Stimulated activated CD8-positive, alpha-beta memory T cell treated with anti-CD3 and anti-CD28 coated beads, Interleukin-4, amount 100 ng/mL, for 48 hours (primary cell): ENCODE results near the gene ZDHHC19.
"Not testable (repeated sequence)": the region's sequence is repeated elsewhere in the genome, so short reads cannot be mapped to it uniquely, and the experiment has no call there.

Experiments
- DNase-seq: peaks from one replicate; pipeline ENCODE4 v3.0.0-alpha.2; 2020

Gene ZDHHC19, protein sequence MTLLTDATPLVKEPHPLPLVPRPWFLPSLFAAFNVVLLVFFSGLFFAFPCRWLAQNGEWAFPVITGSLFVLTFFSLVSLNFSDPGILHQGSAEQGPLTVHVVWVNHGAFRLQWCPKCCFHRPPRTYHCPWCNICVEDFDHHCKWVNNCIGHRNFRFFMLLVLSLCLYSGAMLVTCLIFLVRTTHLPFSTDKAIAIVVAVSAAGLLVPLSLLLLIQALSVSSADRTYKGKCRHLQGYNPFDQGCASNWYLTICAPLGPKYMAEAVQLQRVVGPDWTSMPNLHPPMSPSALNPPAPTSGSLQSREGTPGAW

GRCh38 chr3:196210673-196211556 is at the start of gene ZDHHC19:
Gene ZDHHC19 (minus strand): TSS chr3:196211400. CDS start chr3:196211315, 85 bp downstream.
- DNase-seq = no peak

- DNase-seq = no peak
Observed at GRCh38 chr3:196260784-196261183, 49.6 kb upstream of the ZDHHC19 start.

DNA sequence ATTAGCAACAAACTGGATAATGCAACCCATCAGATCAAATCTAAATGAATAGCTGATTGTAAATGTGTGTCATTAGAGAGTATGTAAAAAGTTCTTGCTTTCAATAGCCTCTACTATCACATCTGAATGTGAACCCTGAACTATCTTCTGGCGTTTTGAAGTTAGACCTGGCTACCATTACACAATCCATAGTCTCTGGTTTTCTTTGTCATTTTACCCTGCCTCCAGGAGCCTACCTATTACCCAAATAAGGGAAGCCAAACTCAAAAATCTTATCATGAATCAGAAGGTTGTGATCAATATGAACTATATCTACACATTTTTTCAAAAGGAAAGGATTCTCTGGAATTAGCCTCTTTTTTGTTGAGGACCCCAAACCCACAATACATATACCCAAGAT is 44.6 kb upstream of the ZDHHC19 start:
- no peak for DNase-seq

DNA sequence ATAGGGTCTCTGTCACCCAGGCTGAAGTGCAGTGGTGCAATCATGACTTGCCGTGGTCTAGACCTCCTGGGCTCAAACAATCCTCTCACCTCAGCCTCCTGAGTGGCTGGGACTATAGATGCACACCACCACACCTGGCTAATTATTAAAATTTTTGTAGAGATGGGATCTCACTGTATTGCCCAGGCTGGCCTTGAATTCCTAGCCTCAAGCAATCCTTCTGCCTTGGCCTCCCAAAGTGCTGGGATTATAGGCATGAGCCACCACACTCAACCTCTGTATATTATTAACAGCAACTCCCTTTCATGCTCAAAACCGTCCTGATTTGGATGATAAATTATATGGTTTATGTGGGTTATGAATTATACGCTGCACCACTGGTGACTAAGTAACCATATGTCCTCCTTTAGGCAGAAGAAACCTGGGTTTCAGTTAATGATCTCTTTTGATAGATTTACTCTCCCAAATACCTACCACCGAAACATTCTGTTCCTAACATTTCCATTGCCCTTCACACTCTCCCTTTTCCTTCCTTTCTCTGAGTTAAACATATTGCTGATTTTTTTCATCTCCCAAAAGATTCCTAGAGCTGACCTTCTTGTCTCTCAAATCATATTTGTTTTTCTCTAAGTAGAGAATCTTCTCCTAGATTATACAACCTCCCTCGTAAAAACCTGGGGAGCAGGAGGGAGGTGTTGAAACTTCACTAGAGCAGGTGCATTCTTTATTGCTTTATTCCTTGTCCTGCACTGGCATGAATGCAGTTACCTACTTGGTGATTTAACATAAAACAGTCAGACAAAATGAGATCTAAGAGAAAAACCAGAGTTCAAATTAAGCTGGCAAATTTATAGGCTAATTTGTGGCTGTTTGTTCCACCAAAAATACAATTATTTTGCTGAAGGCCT is 43.4 kb upstream of the ZDHHC19 start:
- no peak for DNase-seq

DNA sequence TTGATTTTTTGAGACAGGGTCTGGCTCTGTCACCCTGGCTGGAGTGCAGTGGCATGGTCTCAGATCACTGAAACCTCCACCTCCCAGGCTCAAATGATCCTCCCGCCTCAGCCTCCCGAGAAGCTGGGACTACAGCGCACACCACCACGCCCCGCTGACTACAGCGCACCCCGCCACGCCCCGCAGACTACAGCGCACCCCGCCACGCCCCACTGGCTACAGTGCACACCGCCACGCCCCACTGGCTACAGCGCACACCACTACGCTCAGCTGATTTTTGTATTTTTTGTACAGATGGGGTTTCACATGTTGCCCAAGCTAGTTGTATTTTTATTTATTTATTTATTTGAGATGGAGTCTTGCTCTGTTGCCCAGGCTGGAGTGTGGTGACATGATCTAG is 40.7 kb upstream of the ZDHHC19 start:
- DNase-seq = no peak

DNA sequence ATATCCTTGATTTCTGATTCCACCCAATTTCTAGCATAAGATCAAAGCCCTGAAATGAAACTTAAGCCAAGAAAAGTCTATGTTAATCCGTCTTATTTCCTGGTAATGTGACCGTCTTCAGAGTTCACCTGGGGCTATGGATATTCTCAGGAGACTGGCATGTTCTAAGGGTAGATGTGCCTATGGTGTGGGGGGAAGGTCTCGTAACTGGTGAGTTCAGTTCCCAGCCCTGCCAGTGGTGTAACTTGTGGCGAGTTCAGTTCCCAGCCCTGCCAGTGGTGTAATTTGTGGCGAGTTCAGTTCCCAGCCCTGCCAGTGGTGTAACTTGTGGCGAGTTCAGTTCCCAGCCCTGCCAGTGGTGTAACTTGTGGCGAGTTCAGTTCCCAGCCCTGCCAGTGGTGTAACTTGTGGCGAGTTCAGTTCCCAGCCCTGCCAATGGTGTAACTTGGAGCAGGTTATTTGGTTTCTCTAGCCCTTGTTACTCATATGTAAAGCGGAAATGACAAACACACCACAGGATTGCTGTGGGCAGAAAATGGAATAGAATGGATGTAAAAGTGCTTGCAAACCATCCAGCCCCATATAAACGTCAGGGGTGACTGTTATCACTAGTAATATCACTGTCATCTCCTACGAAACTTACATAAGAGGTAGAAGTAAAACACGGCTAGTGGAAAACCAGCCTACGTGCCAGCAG is 35.6 kb upstream of the ZDHHC19 start:
- no peak for DNase-seq

DNA sequence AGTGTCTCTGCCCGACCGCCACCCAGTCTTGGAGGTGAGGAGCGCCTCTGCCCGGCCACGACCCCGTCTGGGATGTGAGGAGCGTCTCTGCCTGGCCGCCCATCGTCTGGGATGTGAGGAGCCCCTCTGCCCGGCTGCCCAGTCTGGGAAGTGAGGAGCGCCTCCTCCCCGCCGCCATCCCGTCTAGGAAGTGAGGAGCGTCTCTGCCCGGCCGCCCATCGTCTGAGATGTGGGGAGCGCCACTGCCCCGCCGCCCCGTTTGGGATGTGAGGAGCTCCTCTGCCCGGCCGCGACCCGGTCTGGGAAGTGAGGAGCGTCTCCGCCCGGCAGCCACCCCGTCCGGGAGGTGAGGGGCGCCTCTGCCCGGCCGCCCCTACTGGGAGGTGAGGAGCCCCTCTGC is 33.0 kb upstream of the ZDHHC19 start:
- DNase-seq = not testable (repeated sequence)

- DNase-seq = no peak
Observed at GRCh38 chr3:196241704-196242103, 30.5 kb upstream of the ZDHHC19 start.

DNA sequence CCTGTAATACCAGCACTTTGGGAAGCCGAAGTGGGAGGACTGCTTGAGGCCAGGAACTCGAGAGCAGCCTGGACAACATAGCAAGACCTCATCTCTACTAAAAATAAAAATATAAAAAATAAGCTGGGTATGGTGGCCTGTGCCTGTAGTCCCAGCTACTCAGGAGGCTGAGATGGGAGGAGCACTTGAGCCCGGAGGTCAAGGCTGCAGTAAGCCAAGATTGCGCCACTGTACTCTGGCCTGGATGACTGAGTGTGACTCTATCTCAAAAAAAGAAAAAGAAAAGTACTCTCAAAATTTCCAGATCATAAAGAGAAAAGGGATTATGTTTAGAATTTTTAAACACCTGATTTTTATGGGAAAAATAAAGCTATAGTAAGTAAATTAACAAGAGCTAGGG is 29.2 kb upstream of the ZDHHC19 start:
- no peak for DNase-seq

- no peak for DNase-seq
Observed at GRCh38 chr3:196238612-196239560, 27.7 kb upstream of the ZDHHC19 start.

DNA sequence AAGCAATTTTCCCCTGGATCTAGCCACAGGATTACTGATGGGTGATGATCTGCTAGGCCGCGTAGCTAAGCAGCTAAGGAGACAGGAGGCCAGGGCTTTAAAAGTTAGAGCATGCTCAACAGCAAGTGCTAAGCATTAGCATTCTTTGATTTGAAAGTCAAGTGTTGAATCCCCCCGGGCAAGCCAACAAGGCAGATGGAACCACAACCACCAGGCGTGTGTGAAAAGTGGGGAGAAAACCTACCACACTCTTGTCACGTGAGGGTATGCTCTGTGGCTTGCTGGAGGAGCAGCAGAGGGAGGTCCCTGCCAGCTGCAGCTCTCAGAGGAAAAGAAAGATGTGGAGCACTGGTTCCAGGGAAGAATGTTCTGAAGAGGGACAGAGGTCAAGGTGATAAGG is 26.0 kb upstream of the ZDHHC19 start:
- no peak for DNase-seq

GRCh38 chr3:196236223-196236622 is 25.0 kb upstream of the ZDHHC19 start:
- no peak for DNase-seq

- no peak for DNase-seq
Observed at GRCh38 chr3:196235452-196236122, 24.4 kb upstream of the ZDHHC19 start.

DNA sequence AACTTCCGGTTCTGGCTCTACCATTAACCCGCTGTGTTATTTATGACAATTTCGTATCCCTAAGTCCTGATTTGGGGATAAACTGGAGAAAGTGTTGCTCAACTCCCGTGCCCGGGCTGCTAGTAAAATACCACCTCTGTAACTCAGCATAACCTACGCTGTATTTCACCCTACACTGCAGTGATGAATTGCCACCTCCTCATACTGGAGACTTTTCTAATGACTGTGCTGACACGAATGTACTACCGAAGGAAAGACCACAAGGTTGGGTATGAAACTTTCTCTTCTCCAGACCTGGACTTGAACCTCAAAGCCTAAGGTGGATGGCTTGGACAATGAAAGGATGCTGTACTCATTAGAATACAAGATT is 21.7 kb upstream of the ZDHHC19 start:
- no peak for DNase-seq

DNA sequence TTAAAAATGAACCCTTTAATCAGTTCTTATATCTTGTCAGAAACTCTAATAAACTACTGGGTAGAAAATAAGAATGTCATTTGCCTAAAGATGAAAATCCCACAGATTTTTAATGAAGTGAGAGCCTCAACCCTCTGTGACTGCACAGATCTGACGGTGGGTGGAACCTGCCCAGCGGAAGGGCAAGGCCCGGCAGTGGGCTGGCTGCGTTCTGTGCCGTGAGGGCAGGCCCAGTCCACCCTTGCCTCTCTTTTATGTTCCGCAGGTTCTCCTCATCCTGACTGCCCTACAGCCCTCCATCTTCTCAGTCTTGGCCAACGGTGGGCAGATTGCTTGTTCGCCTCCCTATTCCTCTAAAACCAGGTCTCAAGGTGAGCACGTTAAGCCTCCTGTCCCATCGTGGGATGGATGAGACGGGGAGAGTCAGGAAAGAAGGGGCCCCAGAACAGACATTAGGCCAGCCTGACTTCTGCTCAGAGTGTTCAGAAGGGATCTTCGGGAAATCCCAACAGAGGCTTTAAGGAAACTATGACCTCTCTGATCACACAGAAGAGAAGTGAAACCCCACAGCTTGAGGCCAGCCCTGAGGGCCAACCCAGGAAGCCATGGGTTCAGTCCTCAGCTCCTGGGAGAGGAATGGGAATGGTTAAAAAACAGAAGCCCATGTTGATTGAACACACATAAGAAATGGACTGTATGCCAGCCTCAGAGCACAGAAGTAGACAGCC is 21.1 kb upstream of the ZDHHC19 start:
- no peak for DNase-seq

DNA sequence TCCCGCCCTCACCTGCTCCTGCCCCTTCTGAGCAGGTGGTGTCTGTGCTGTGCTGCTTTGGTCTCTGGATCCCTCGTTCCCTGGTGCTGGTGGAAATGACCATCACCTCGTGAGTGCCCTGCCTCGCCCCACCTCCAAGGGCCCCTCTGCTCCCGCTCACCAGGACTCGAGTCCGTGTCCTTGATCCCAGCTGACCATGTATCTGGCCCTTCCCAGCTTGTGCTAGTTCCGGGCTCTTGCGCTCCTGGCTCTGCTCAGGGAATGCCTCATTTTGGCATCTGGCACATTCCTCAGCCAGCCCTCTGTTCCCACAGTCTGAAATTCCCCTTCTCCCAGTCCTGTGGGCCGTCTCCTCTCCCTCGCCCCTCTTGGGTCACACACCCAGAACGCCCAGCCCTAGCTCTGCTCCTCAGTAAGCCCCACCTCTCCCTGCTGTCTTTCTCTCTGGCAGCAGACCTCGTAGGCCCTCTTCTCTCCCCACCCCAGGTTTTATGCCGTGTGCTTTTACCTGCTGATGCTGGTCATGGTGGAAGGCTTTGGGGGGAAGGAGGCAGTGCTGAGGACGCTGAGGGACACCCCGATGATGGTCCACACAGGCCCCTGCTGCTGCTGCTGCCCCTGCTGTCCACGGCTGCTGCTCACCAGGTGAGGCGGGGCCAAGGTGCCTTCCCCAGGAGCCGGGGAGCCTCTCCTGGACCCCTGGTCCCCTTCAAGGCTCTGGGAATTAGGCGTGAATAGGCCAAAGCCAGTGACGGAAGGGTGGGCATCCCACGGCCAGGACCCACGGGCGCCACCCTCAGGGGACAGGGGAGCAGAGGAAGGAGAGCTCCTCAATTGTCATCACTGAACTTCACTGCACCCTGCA is 16.7 kb upstream of the ZDHHC19 start:
- DNase-seq = no peak

GRCh38 chr3:196227121-196227561 is 15.9 kb upstream of the ZDHHC19 start:
- DNase-seq = no peak

- DNase-seq = no peak
Observed at GRCh38 chr3:196225763-196226364, 14.7 kb upstream of the ZDHHC19 start.

DNA sequence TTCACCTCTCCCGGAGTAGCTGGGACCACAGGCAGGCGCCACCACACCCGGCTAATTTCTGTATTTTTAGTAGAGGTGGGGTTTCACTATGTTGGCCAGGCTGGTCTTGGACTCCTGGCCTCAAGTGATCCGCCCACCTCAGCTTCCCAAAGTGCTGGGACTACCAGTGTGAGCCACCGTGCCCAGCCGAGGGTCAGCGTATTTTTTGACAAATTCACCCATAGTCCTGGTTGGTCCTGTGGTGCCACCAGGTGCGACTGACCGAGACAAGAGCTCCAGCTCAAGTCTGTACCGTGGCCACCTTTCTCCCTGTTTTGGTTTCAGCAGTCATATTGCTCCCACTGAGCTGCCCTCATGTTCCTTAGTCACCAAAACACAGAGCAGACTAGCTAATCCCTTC is 13.9 kb upstream of the ZDHHC19 start:
- no peak for DNase-seq
